Measurements from ENCODE around the gene MTARC2. TPM values are rescaled to one million over a fixed set of nuclear protein-coding genes. Genes with fewer than 3 reads are reported as not detected.
"Not testable (repeated sequence)": the region's sequence is repeated elsewhere in the genome, so short reads cannot be mapped to it uniquely, and the experiment has no call there.

Gene MTARC2
- total and polyA plus RNA-seq, 2 of the 4 experiments (the other 2 are of a cell fraction): 0.36 to 2.6 TPM

DNA sequence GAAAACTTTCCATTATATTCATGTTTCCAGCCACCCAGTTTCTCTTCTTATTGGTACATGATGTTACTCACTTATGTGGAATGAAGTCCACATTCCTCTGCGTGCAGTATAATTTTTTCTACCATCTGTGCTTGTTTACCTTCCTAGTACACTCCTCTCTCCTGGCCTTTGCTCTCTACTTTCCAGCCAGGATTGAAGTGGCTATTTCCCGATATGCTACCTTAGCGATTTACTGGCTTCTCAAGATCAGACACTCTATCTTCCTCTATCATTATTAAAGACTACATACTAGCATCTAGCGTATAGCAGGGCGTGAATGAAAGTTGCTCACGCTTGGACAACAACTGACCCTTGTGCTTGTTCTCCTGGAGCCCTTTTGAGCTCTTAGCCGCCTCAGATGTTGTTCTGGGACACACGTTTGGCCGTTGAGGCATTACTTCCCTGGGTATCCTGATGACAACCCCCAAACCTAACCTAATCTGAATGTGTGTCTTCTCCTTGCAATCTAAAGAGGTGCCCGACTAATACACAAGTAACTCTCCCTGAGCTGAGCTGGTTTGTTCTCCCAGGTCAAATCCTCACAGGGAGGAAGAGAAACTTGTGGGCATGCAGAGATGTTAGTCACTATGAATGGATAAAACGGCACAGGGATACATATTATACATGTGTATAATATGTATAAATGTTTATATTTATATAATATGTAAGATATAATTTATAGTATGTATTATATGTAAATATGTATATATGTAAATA is 13.4 kb upstream of the MTARC2 start (continued):
- no peak for TF ChIP-seq CEBPB (IDR thresholded peaks at IDR 0.05; ENCODE audit: low read depth, low read length)
- TF ChIP-seq, protein P1, sequence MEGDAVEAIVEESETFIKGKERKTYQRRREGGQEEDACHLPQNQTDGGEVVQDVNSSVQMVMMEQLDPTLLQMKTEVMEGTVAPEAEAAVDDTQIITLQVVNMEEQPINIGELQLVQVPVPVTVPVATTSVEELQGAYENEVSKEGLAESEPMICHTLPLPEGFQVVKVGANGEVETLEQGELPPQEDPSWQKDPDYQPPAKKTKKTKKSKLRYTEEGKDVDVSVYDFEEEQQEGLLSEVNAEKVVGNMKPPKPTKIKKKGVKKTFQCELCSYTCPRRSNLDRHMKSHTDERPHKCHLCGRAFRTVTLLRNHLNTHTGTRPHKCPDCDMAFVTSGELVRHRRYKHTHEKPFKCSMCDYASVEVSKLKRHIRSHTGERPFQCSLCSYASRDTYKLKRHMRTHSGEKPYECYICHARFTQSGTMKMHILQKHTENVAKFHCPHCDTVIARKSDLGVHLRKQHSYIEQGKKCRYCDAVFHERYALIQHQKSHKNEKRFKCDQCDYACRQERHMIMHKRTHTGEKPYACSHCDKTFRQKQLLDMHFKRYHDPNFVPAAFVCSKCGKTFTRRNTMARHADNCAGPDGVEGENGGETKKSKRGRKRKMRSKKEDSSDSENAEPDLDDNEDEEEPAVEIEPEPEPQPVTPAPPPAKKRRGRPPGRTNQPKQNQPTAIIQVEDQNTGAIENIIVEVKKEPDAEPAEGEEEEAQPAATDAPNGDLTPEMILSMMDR (conservative IDR thresholded peaks at IDR 0.05; ENCODE audit: low read depth, low read length): no peak
- TF ChIP-seq POLR2A (IDR thresholded peaks at IDR 0.05; ENCODE audit: low read depth, low read length): no peak

- H4K8ac ChIP-seq (ENCODE audit: low read depth in 2 of 2, low read length in 2 of 2); H3K27ac ChIP-seq (ENCODE audit: insufficient read depth, low read length); dilution Hi-C loops (cut with HindIII; ENCODE audit: low sequenced_read_pairs, unreplicated experiment); H3K9me3 ChIP-seq (ENCODE audit: control insufficient read depth, insufficient read depth, low read length); H2AFZ ChIP-seq (replicated peaks; ENCODE audit: low read length, poor library complexity); DNase-seq; H3K56ac ChIP-seq (ENCODE audit: extremely low read depth, insufficient read depth, low read length); H3K79me1 ChIP-seq (ENCODE audit: low read depth in 1 of 2, low read length in 2 of 2); H3K23ac ChIP-seq (ENCODE audit: low read depth, low read length); H3K27me3 ChIP-seq (ENCODE audit: control insufficient read depth, insufficient read depth, low read length); ATAC-seq (ENCODE audit: low read depth); H2BK15ac ChIP-seq (ENCODE audit: low read depth, low read length); H2BK20ac ChIP-seq (ENCODE audit: low read depth, low read length); BruUV-seq (replicated peaks); H4K20me1 ChIP-seq (ENCODE audit: insufficient read depth, low read length); H2BK5ac ChIP-seq (ENCODE audit: low read depth, low read length, poor library complexity, severe bottlenecking); H3K9ac ChIP-seq (ENCODE audit: low read depth, low read length); H4K91ac ChIP-seq (ENCODE audit: insufficient read depth, low read depth, low read length); H2AK5ac ChIP-seq (ENCODE audit: low read depth, low read length); H3K36me3 ChIP-seq (ENCODE audit: control insufficient read depth, insufficient read depth, low read length); H2AK9ac ChIP-seq (replicated peaks; ENCODE audit: low read depth, low read length, poor library complexity); H3K4me1 ChIP-seq (ENCODE audit: control insufficient read depth, insufficient read depth, low read length); H3K14ac ChIP-seq (replicated peaks; ENCODE audit: low read depth, low read length); H4K5ac ChIP-seq (ENCODE audit: low read depth, low read length); in situ Hi-C loops (cut with MboI; ENCODE audit: low sequenced_read_pairs); H3K4ac ChIP-seq (ENCODE audit: low read depth, low read length); H3K4me3 ChIP-seq (ENCODE audit: insufficient read depth, low read depth, low read length); H3K18ac ChIP-seq (ENCODE audit: low read depth, low read length); POLR2A ChIA-PET (ENCODE audit: unreplicated experiment); CTCF ChIA-PET; H3K4me2 ChIP-seq (ENCODE audit: low read depth, low read length); H3K9me1 ChIP-seq (ENCODE audit: insufficient read depth, low read length); H2BK120ac ChIP-seq (ENCODE audit: low read depth, low read length); intact Hi-C loops (cut with micrococcal nuclease): not testable (repeated sequence)
- WGBS, 2 experiments (ENCODE audit: extremely low coverage in 2 of 2, insufficient read length in 1 of 2): no CpG with 5 or more reads among the region's 7 CpGs
Measured at GRCh38 chr1:220736283-220736682, 11.8 kb upstream of the MTARC2 start.
